MM.1S (cell line): ENCODE results near the gene CAD.
A peak's percentile ranks its signal among the peaks of the same experiment; 100 is the strongest.

ENCODE experiments used
- DNase-seq: peaks from one replicate; pipeline ENCODE4 v3.0.0-alpha.2; 2015
- H2AFZ ChIP-seq: fragments of 300-600 bp; sonication (generic); 2 replicates; pipeline ENCODE4 v1.6.0; 2016; ENCODE audit warnings: antibody characterized with exemption, low read length
- H3F3A ChIP-seq: fragments of 300-600 bp; sonication (generic); 2 replicates; pipeline ENCODE4 v1.6.1; 2016; ENCODE audit warnings: mild to moderate bottlenecking, antibody characterized with exemption, low read length, moderate library complexity, mixed read lengths; ENCODE audit not compliant: insufficient read depth
- H3K27ac ChIP-seq: fragments of 300-600 bp; sonication (generic); 2 replicates; pipeline ENCODE4 v1.5.1; 2016; ENCODE audit warnings: mild to moderate bottlenecking, low read length
- H3K27me3 ChIP-seq: fragments of 300-600 bp; sonication (generic); replicated peaks from 2 replicates; pipeline ENCODE4 v1.6.0; 2016; ENCODE audit warnings: low read length; ENCODE audit not compliant: insufficient read depth
- H3K36me3 ChIP-seq: fragments of 300-600 bp; sonication (generic); replicated peaks from 2 replicates; pipeline ENCODE4 v1.6.1; 2016; ENCODE audit warnings: mild to moderate bottlenecking, low read length, mixed read lengths; ENCODE audit not compliant: insufficient read depth
- H3K4me1 ChIP-seq: fragments of 300-600 bp; sonication (generic); 2 replicates; pipeline ENCODE4 v1.6.1; 2016; ENCODE audit warnings: low read length, mixed read lengths
- H3K4me2 ChIP-seq: fragments of 300-600 bp; sonication (generic); 2 replicates; pipeline ENCODE4 v1.6.0; 2016; ENCODE audit warnings: low read depth, low read length
- H3K4me3 ChIP-seq: fragments of 300-600 bp; sonication (generic); 2 replicates; pipeline ENCODE4 v1.5.1; 2016; ENCODE audit warnings: low read length, mixed read lengths
- H3K79me2 ChIP-seq: fragments of 300-600 bp; sonication (generic); 2 replicates; pipeline ENCODE4 v1.6.1; 2016; ENCODE audit warnings: mixed run types, low read length, mixed read lengths
- H3K9ac ChIP-seq: fragments of 300-600 bp; sonication (generic); 2 replicates; pipeline ENCODE4 v1.6.1; 2016; ENCODE audit warnings: low read length, mixed read lengths
- H3K9me2 ChIP-seq: fragments of 300-600 bp; sonication (generic); replicated peaks from 2 replicates; pipeline ENCODE4 v1.6.1; 2016; ENCODE audit warnings: mild to moderate bottlenecking, low read length, mixed read lengths; ENCODE audit not compliant: insufficient read depth
- H3K9me3 ChIP-seq: fragments of 300-600 bp; sonication (generic); replicated peaks from 2 replicates; pipeline ENCODE4 v1.6.1; 2016; ENCODE audit warnings: mild to moderate bottlenecking, low read length, mixed read lengths; ENCODE audit not compliant: insufficient read depth
- H4K20me1 ChIP-seq: fragments of 300-600 bp; sonication (generic); 2 replicates; pipeline ENCODE4 v1.6.1; 2016; ENCODE audit warnings: mild to moderate bottlenecking, low read length, moderate library complexity, mixed read lengths; ENCODE audit not compliant: insufficient read depth
- CTCF ChIP-seq: fragments of 300-600 bp; sonication (generic); IDR thresholded peaks from 2 replicates; pipeline ENCODE4 v1.5.1; 2016; ENCODE audit warnings: antibody characterized with exemption, low read length, mixed read lengths
- EZH2 ChIP-seq: fragments of 300-600 bp; sonication (generic); optimal IDR thresholded peaks from 2 replicates; pipeline ENCODE3; 2017; ENCODE audit warnings: low read depth, mild to moderate bottlenecking, antibody characterized with exemption, low read length, mixed read lengths
- EZH2phosphoT487 ChIP-seq: fragments of 300-600 bp; sonication (generic); IDR thresholded peaks from 2 replicates; pipeline ENCODE4 v1.6.1; 2018; ENCODE audit warnings: antibody characterized with exemption, low read length

The CAD gene

GRCh38 chr2:27263287-27264252, 46.4 kb downstream of the CAD start:
- Histone ChIP-seq H3F3A (no peaks in the 10 kb centered on the region), H3K79me2 (no peaks in the 10 kb centered on the region), H3K4me2 (peak overlapping the region; percentile 81), H3K4me1 (peaks cover 5% of the 10 kb centered on the region; the same call in 1 of the 2 replicates), H3K9ac (no peak overlapping the region), H3K36me3 (no peaks in the 10 kb centered on the region), H2AFZ (peak overlapping the region; percentile 71), H3K9me3 (no peaks in the 10 kb centered on the region), H3K9me2 (no peaks in the 10 kb centered on the region), H4K20me1 (no peaks in the 10 kb centered on the region), H3K27me3 (peaks cover 56% of the 10 kb centered on the region), H3K27ac (no peak overlapping the region), H3K4me3 (peak overlapping the region; percentile 65)
- TF ChIP-seq EZH2 (no peak), EZH2phosphoT487 (no peak), CTCF (no peak)
- no peak for DNase-seq

DNA sequence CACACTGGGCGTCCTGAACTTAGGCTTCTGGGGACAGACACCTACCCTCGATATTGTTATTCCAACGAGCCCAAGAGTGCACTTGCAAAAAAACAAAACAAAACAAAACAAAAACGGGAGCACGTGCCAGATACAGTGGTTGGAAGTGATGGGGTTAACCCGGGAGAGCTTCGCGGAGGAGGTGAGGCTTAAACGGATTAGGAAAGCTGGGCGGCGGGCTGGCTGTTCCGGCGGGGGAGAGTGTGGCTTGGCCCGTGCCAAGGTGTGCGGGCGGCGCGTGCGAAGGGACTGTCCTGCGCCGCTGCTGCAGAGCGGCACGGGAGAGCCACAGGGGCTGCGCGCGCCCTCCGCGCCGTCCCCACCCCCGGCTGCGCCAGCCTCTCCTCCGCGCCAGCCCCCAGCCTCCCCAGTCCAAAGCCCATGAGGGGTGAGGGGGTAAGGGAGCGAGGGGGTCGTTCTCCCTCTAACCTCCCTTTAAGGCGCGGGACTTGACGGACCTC, 47.1 kb downstream of the CAD start:
- Histone ChIP-seq H3K4me3 (peak overlapping the region; percentile 65), H2AFZ (peak overlapping the region; percentile 87), H3K36me3 (no peaks in the 10 kb centered on the region), H3K27me3 (peaks cover 52% of the 10 kb centered on the region), H3K27ac (no peak overlapping the region), H3K4me1 (peaks cover 5% of the 10 kb centered on the region; the same call in 1 of the 2 replicates), H4K20me1 (no peaks in the 10 kb centered on the region), H3K4me2 (peak overlapping the region; percentile 81), H3K9me3 (no peaks in the 10 kb centered on the region), H3K79me2 (no peaks in the 10 kb centered on the region), H3F3A (no peaks in the 10 kb centered on the region), H3K9me2 (no peaks in the 10 kb centered on the region), H3K9ac (no peak overlapping the region)
- DNase-seq: peak; percentile 12
- TF ChIP-seq CTCF (no peak), EZH2phosphoT487 (no peak), EZH2 (no peak)

- no peaks in the 10 kb centered on the region for H3K9me3 ChIP-seq
- peak overlapping the region; percentile 65 for H3K4me3 ChIP-seq
- no peaks in the 10 kb centered on the region for H4K20me1 ChIP-seq
- H3K27ac ChIP-seq: no peak overlapping the region
- no peaks in the 10 kb centered on the region for H3K36me3 ChIP-seq
- no peak overlapping the region for H3K9ac ChIP-seq
- peaks cover 5% of the 10 kb centered on the region; the same call in 1 of the 2 replicates for H3K4me1 ChIP-seq
- H3K9me2 ChIP-seq: no peaks in the 10 kb centered on the region
- H3F3A ChIP-seq: no peaks in the 10 kb centered on the region
- peak overlapping the region; percentile 81 for H3K4me2 ChIP-seq
- peak overlapping the region; percentile 87 for H2AFZ ChIP-seq
- H3K79me2 ChIP-seq: no peaks in the 10 kb centered on the region
- DNase-seq: peak; percentile 58
- H3K27me3 ChIP-seq: peaks cover 52% of the 10 kb centered on the region
- TF ChIP-seq CTCF (peak; percentile 52), EZH2phosphoT487 (no peak)
These were observed 47.8 kb downstream of the CAD start for GRCh38 chr2:27264753-27265535.
